ENCODE measurements around the gene SPAG6. TPM values are rescaled to one million over a fixed set of nuclear protein-coding genes. Genes with fewer than 3 reads are reported as not detected.

SPAG6 gene
- total and polyA plus RNA-seq, 4 donors, result 0.23 TPM; not detected in 3

GRCh38 chr10:22426653-22427052 is 81.4 kb downstream of the SPAG6 start:
- no peaks in the 10 kb centered on the region for H3K27me3 ChIP-seq (ENCODE audit: control insufficient read depth in 4 of 4, insufficient read depth in 4 of 4, low read length in 3 of 4)
- 94% methylated on average over 5 of the region's 5 CpGs for WGBS
- DNase-seq (ENCODE audit: low spot score), result no peak

More at GRCh38 chr10:22426653-22427052, 81.4 kb downstream of the SPAG6 start:
- no peak overlapping the region for H3K9ac ChIP-seq (ENCODE audit: low read depth in 1 of 2, low read length in 2 of 2)
- H3K36me3 ChIP-seq (ENCODE audit: control insufficient read depth in 4 of 4, insufficient read depth in 3 of 4, low read depth in 1 of 4, low read length in 3 of 4), result no peaks in the 10 kb centered on the region
- TF ChIP-seq FOXA1 (IDR thresholded peaks at IDR 0.05), result no peak
- TF ChIP-seq HNF4A (conservative IDR thresholded peaks at IDR 0.05), result no peak
- TF ChIP-seq ATF3 (IDR thresholded peaks at IDR 0.05), result no peak
- no peak for TF ChIP-seq REST (IDR thresholded peaks at IDR 0.05)
- TF ChIP-seq RXRA (IDR thresholded peaks at IDR 0.05), result no peak
- TF ChIP-seq MAX (IDR thresholded peaks at IDR 0.05), result no peak
- no peak for TF ChIP-seq TAF1 (conservative IDR thresholded peaks at IDR 0.05)
- TF ChIP-seq JUND (IDR thresholded peaks at IDR 0.05), result no peak
- TF ChIP-seq ZBTB33 (IDR thresholded peaks at IDR 0.05), result no peak
- TF ChIP-seq GABPA (IDR thresholded peaks at IDR 0.05 in 1 of 2, conservative IDR thresholded peaks at IDR 0.05 in 1 of 2), result no peak
- TF ChIP-seq CTCF (IDR thresholded peaks at IDR 0.05; ENCODE audit: low read depth, low read length, missing input control), result no peak
- TF ChIP-seq EGR1 (IDR thresholded peaks at IDR 0.05; ENCODE audit: low read depth in 2 of 2), result no peak
- TF ChIP-seq HNF4G (IDR thresholded peaks at IDR 0.05), result no peak
- no peaks in the 10 kb centered on the region for H3K9me3 ChIP-seq (ENCODE audit: control insufficient read depth in 4 of 4, low read length in 3 of 4)
- no peak overlapping the region for H3K27ac ChIP-seq (ENCODE audit: low read depth in 1 of 2, low read length in 2 of 2)
- peaks cover 0 to 3% (median 0%) of the 10 kb centered on the region in 4 donors for H3K4me1 ChIP-seq (ENCODE audit: control insufficient read depth in 4 of 4, insufficient read depth in 4 of 4, low read length in 3 of 4)
- H3K4me3 ChIP-seq (ENCODE audit: low read depth in 1 of 3, low read length in 3 of 3), result no peak overlapping the region

All from liver (tissue), 9 donors.